Endothelial cell of umbilical vein (primary cell): ENCODE data around the gene CDC42SE2. TPM values are rescaled to one million over a fixed set of nuclear protein-coding genes. Genes with fewer than 3 reads are reported as not detected.

Source experiments
- BruUV-seq: library from RNA; stranded (reverse); fragments of 400-500 nt; replicated peaks from 2 replicates; lab custom pipeline; 2021; lab: Mats Ljungman, UMichigan
- CTCF ChIA-PET: fragments of 300-600, 350-600 bp; sonication (Branson Sonifier 250); formaldehyde crosslinking; loops from one replicate; lab custom pipeline; 2021; ENCODE audit warnings: antibody characterized with exemption, inconsistent platforms; lab: Charles Lee
- POLR2A ChIA-PET: fragments of 300-600, 350-600 bp; sonication (Branson Sonifier 250); formaldehyde crosslinking; loops from one replicate; lab custom pipeline; 2021; ENCODE audit warnings: antibody characterized with exemption, inconsistent platforms; lab: Charles Lee
- DNase-seq: peaks from one replicate; pipeline ENCODE4 v3.0.0-alpha.2; 2011; ENCODE audit warnings: low read depth, low spot score
- FAIRE-seq: peaks from 2 replicates; lab custom pipeline; 2011; peaks lifted over from hg19 to GRCh38; lab: Jason Lieb, UNC
- H2AFZ ChIP-seq: 2 replicates; pipeline ENCODE4 v1.6.0; 2012; ENCODE audit warnings: low read depth, low read length, control low read depth, inconsistent platforms
- H3K27ac ChIP-seq: 2 replicates; pipeline ENCODE4 v1.5.1; 2011; ENCODE audit warnings: low read depth, mild to moderate bottlenecking, control low read depth, low read length, moderate library complexity; ENCODE audit not compliant: insufficient read depth
- H3K27me3 ChIP-seq, 2 experiments: 2 replicates each; pipeline versions ENCODE4 v1.6.0 to v1.6.1; 2011; ENCODE audit warnings: low read length in 2 of 2, mixed read lengths in 1 of 2; ENCODE audit not compliant: control insufficient read depth in 2 of 2, insufficient read depth in 2 of 2
- H3K36me3 ChIP-seq, 2 experiments: 2 replicates in 1 of 2; 3 replicates in 1 of 2; pipeline ENCODE4 v1.5.1; 2011; ENCODE audit warnings: low read length in 2 of 2, mild to moderate bottlenecking in 1 of 2, moderate library complexity in 1 of 2; ENCODE audit not compliant: control insufficient read depth in 2 of 2, insufficient read depth in 2 of 2; ENCODE audit errors: extremely low read depth in 1 of 2
- H3K4me1 ChIP-seq: 3 replicates; pipeline ENCODE4 v1.5.1; 2011; ENCODE audit warnings: mild to moderate bottlenecking, low read length; ENCODE audit not compliant: control insufficient read depth, insufficient read depth; ENCODE audit errors: extremely low read depth
- H3K4me2 ChIP-seq: 2 replicates; pipeline ENCODE4 v1.6.1; 2011; ENCODE audit warnings: low read length, control low read depth, mixed read lengths; ENCODE audit not compliant: insufficient read depth
- H3K4me3 ChIP-seq, 3 experiments: fragments of 200-600 bp in 1 of 3; sonication (generic), shearing (Covaris generic) in 1 of 3; replicated peaks in 1 of 3; 2 replicates each; pipeline ENCODE4 v1.5.1; 2011 to 2016; ENCODE audit warnings: control low read depth in 3 of 3, low read length in 3 of 3, mild to moderate bottlenecking in 2 of 3, inconsistent platforms in 1 of 3, low read depth in 1 of 3, moderate library complexity in 1 of 3; ENCODE audit not compliant: insufficient read depth in 1 of 3
- H3K79me2 ChIP-seq: 2 replicates; pipeline ENCODE4 v1.6.0; 2012; ENCODE audit warnings: low read length, inconsistent platforms; ENCODE audit not compliant: control insufficient read depth, insufficient read depth
- H3K9ac ChIP-seq: replicated peaks from 2 replicates; pipeline ENCODE3; 2011; ENCODE audit warnings: low read length, control low read depth; ENCODE audit not compliant: insufficient read depth; ENCODE audit errors: extremely low read depth
- H3K9me1 ChIP-seq: replicated peaks from 3 replicates; pipeline ENCODE4 v1.6.0; 2011; ENCODE audit warnings: mild to moderate bottlenecking, low read length; ENCODE audit not compliant: control insufficient read depth, insufficient read depth; ENCODE audit errors: extremely low read depth
- H3K9me3 ChIP-seq: replicated peaks from 2 replicates; pipeline ENCODE4 v1.5.1; 2012; ENCODE audit warnings: low read length, inconsistent platforms; ENCODE audit not compliant: control insufficient read depth, insufficient read depth
- H4K20me1 ChIP-seq: replicated peaks from 2 replicates; pipeline ENCODE3; 2011; ENCODE audit warnings: mild to moderate bottlenecking, low read length; ENCODE audit not compliant: control insufficient read depth, insufficient read depth; ENCODE audit errors: extremely low read depth
- CTCF ChIP-seq, 2 donors: IDR thresholded peaks; 1 replicate in 1 of 2; 2 replicates in 1 of 2; pipeline ENCODE4 v1.5.1; 2011; ENCODE audit warnings: low read length in 2 of 2, mild to moderate bottlenecking in 2 of 2, moderate library complexity in 2 of 2, control low read depth in 1 of 2, inconsistent platforms in 1 of 2, low read depth in 1 of 2; ENCODE audit not compliant: insufficient read depth in 1 of 2; ENCODE audit errors: extremely low read depth in 1 of 2
- EZH2 ChIP-seq: IDR thresholded peaks from 2 replicates; pipeline ENCODE4 v1.6.1; 2012; ENCODE audit warnings: borderline replicate concordance, low read depth, mild to moderate bottlenecking, moderate library complexity, low read length, inconsistent platforms; ENCODE audit not compliant: severe bottlenecking
- FOS ChIP-seq: IDR thresholded peaks from 2 replicates; pipeline ENCODE4 v1.6.1; 2011; ENCODE audit warnings: mild to moderate bottlenecking, low read length, moderate library complexity, borderline replicate concordance; ENCODE audit not compliant: insufficient read depth
- GATA2 ChIP-seq: IDR thresholded peaks from 2 replicates; pipeline ENCODE4 v1.7.0; 2011; ENCODE audit warnings: low read depth, mild to moderate bottlenecking, moderate library complexity, mixed read lengths, low read length; ENCODE audit not compliant: insufficient read length, insufficient read depth
- JUN ChIP-seq: IDR thresholded peaks from 2 replicates; pipeline ENCODE4 v1.6.1; 2011; ENCODE audit warnings: borderline replicate concordance, low read depth; ENCODE audit not compliant: insufficient read length, insufficient read depth
- MAX ChIP-seq: IDR thresholded peaks from 2 replicates; pipeline ENCODE4 v1.6.1; 2011; ENCODE audit not compliant: insufficient read depth, insufficient read length
- MYC ChIP-seq: IDR thresholded peaks from one replicate; pipeline ENCODE4 v1.6.1; 2011; ENCODE audit warnings: mild to moderate bottlenecking, low read depth, low read length
- POLR2A ChIP-seq: IDR thresholded peaks from 2 replicates; pipeline ENCODE4 v1.6.1; 2012; ENCODE audit warnings: low read depth, mild to moderate bottlenecking, control low read depth, low read length
- POLR2AphosphoS5 ChIP-seq: IDR thresholded peaks from 2 replicates; pipeline ENCODE4 v1.6.1; 2012; ENCODE audit warnings: low read depth, mild to moderate bottlenecking, control low read depth, low read length, moderate library complexity; ENCODE audit not compliant: insufficient read depth
- dilution Hi-C: fragments of 300-500 bp; cut with MboI; formaldehyde crosslinking; loops from one replicate; pipeline ENCODE4 v1.15.0; 2019; ENCODE audit warnings: low sequenced_read_pairs; ENCODE audit not compliant: extremely low pct_ligation_motif_present
- intact Hi-C: fragments of 100-400 bp; cut with micrococcal nuclease; formaldehyde crosslinking; loops from one replicate; pipeline ENCODE4 v1.10.0; 2022
- polyA plus RNA-seq, 4 experiments: library from polyadenylated mRNA; depleted of rRNA in 3 of 4; stranded (reverse) in 3 of 4; unstranded in 1 of 4; fragments of >200 nt; gene quantifications; 2 replicates each; pipeline versions ENCODE4 v1.2.1 to v1.2.3, GENCODE V29; 2011 to 2012; ENCODE audit warnings: missing spikeins in 1 of 4
- total RNA-seq: library from RNA; stranded (reverse); gene quantifications from 2 replicates; pipeline ENCODE4 v1.2.3, GENCODE V29; 2021

The CDC42SE2 gene
- total and polyA plus RNA-seq, 2 donors (not counting 3 experiments of a cell fraction or from before 2014, with no cell fraction given) = 14.7 to 21.9 TPM

GRCh38 chr5:131221888-131222287 is 42.0 kb upstream of the CDC42SE2 start:
- FAIRE-seq (peak; percentile 15), DNase-seq (peak; percentile 34)
- dilution Hi-C loops = no loop called here
- Histone ChIP-seq H3K9me1 (no peaks in the 10 kb centered on the region), H3K27ac (no peak overlapping the region), H3K4me2 (no peak overlapping the region), H3K36me3 (no peaks in the 10 kb centered on the region), H3K79me2 (no peaks in the 10 kb centered on the region), H3K27me3 (no peaks in the 10 kb centered on the region), H3K4me3 (no peak overlapping the region), H3K4me1 (no peaks in the 10 kb centered on the region), H2AFZ (no peak overlapping the region), H4K20me1 (no peaks in the 10 kb centered on the region), H3K9me3 (no peaks in the 10 kb centered on the region), H3K9ac (no peak overlapping the region)
- ChIA-PET POLR2A (no interaction called here), CTCF (interaction anchor here (0.8 to 1.6 kb wide), 5 partner anchors 8 to 50 kb away, joined by 3 to 6 read pairs (median 3); partner anchors contain the start of gene CDC42SE2)
- TF ChIP-seq EZH2 = no peak
- no peak for TF ChIP-seq POLR2A
- TF ChIP-seq FOS = peak; percentile 64
- TF ChIP-seq MYC = no peak
- no peak for TF ChIP-seq MAX
- TF ChIP-seq JUN = peak; percentile 32
- TF ChIP-seq POLR2AphosphoS5 = no peak
- TF ChIP-seq GATA2 = no peak
- TF ChIP-seq CTCF (IDR thresholded peaks at IDR 0.05; ENCODE audit: extremely low read depth in 1 of 2, insufficient read depth in 1 of 2, low read depth in 1 of 2, low read length in 2 of 2) = no peak
- no TSS peak for BruUV-seq
- intact Hi-C loops = no loop called here
